DMS53 treated with DMSO at 0.1 percent for 48 hours (cell line): ENCODE results near the gene WSCD1.

ENCODE experiments used
- DNase-seq: peaks from one replicate; lab custom pipeline; 2025; ENCODE audit not compliant: unreplicated experiment; lab: John Stamatoyannopoulos, UW

WSCD1 gene

DNA sequence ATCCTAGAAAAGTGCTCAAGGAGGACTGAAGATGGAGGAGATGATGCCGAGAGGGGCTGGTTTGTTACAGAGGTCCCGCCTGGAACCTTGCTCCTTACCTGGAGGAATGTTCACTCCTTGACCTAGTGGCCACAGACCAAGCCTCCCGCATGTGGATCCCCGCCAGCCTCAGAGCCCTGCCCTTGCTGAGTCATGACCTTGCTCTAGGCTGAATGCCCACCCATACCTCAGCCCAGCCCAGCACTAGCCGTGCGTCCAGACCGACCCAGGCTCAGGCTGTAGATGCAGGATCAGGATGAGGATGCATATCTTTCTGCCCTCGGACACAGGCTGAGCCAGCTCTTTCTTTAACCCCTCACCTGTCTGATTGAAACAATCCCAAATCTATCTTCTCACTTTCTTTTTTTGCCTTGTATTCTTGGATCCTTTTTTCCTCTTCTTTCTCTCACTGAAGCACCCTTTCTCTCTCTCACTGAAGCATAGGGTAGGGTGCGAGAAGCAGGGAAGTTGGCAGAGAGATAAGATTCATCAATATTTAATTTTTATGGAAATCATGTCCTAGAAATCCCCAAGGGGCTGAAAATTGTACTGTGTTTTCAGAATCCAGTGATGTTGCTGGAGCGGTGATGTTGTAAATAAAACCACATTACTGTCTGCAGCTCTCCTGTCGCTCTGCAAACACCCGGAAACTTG lies 34.9 kb downstream of the WSCD1 start:
- no peak for DNase-seq

DNA sequence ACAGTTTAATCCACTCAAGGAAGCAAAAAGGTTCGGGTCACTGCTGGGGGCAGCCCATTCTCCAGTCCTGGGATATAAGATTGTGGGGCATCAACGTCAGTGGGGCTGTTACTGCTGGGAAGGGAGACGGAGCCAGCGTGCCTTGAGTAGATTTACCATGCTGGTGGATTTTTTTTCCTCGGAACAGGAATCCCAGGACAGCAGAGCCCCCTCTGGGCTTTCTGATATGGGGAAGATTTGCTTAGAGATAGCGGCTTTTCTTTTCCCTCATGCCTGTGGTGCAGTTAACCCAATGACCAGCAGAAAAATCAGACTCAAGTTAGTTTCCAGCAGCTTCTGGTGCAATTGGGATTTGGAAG lies 35.4 kb downstream of the WSCD1 start:
- DNase-seq, result no peak

DNA sequence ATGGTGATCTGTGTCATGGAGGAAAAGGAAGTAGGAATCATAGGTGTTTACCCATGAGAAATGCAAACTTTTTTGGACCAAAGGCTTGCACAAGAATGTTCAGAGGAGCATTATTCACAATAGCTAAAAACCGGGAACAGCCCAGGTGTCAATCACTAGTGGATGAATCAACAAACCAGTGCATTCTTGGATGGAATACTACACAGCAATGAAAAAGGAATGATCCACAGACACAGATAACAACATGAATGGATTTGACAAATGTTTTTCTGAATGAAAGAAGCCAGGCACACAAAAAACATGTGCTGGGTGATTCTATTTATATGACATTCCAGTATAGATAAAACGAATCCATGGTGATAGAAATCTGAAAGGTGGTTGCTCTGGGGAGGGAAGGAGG lies 36.0 kb downstream of the WSCD1 start:
- DNase-seq, result no peak

DNA sequence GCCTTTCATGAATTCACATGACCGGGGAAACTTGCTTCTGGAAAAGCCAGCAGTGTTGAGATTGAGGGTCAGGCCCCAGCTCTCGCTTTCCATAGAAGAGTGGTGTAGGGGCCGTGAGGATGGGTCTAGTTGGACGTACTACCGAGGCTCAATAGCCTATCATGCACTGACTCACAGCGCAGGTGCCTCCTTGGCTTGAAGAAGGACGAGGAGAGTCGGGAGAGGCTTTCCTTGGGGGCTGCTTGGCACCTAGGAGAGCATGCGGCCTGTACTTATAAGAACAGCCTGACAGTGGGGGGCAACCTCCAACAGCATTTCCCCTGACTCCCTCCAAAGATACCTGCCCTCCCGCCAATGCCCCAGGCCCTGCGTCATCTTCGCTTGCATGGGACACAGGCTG lies 37.6 kb downstream of the WSCD1 start:
- no peak for DNase-seq

DNA sequence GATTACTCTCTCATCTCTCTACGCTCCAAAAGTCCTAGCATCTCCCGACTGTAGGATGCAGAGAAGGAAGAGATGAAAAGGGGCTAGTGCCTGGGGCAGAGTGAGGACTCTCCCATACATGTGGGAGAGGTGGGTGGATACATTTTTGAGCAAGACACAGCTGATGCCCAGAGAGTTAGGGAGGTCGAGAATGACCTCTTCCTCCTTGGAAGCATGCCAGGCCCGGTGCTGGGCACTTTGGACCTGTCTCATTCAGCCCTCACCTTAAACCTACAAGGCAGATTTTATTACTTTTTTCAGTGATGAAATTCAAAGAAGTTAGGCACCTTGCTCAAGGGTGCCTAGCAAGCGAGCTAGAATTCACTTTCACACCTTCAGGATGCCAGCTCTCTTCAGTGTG lies 38.2 kb downstream of the WSCD1 start:
- no peak for DNase-seq

DNA sequence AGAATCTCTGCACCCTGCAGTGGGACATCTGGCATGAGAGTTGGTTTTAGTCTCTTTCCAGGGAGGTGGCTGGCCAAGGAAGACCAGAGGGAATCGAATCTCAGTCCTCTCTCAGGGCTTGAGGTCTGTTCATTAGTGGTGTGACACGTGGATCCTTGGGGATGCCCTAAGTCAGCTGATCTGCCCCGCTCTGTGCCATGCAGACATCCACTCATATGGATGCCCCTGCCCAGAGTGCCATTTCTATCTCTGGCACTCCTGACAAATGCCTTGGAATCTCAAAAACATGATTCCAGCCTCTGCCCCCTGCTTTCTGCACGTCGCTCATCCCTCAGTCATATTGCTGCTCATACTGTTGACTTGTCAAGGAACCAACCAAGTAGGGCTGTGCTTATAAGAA lies 38.8 kb downstream of the WSCD1 start:
- no peak for DNase-seq

DNA sequence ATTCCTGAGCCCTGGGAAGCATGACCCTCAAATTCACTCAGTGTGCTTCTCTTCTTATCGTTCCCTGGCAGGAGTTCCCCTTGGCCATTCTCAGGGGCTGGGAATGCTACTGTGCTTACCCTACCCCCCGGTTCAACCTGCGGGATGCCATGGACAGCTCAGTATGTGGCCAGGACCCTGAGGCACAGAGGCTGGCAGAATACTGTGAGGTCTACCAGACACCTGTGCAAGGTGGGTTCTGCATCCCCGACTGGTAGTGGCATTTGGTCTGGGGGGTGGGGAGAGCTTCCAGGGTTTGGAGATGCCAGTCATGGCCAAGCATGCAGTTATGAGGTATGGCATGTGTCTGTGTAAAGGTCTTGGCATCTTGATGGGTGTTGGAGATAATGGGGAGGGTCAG lies 39.4 kb downstream of the WSCD1 start:
- DNase-seq, result no peak

DNA sequence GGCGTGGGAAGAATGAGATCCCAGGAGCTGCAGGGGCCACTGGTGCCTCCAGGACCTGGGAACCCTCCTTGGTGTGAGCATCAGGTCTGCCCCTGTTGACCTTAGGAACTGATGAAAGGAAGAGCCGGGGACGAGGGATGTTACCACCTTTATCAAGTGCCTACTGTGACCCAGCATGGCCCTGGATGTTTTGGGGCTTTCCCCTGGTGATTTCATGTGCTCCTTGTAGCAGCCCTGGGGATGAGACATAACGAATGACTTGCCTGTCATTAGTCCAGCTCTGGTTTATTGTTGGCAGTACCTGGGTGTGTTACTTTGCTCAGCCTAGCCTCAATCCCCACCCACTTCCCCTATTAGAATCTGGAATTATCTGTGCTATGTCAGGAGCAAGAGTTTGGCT lies 39.9 kb downstream of the WSCD1 start:
- no peak for DNase-seq

DNA sequence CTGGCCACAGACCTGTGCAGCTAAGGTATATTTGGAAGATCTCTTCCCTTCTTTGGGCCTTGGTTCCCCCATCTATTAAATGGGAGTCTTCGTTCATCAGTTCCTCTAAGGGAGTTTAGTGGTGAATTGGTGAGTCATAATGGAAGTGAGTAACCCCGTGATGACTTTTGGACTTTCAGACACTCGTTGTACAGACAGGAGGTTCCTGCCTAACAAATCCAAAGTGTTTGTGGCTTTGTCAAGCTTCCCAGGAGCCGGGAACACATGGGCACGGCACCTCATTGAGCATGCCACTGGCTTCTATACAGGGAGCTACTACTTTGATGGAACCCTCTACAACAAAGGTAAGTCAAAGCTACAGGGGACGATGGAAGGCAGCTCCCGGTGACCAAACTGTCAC lies 40.4 kb downstream of the WSCD1 start:
- no peak for DNase-seq

DNA sequence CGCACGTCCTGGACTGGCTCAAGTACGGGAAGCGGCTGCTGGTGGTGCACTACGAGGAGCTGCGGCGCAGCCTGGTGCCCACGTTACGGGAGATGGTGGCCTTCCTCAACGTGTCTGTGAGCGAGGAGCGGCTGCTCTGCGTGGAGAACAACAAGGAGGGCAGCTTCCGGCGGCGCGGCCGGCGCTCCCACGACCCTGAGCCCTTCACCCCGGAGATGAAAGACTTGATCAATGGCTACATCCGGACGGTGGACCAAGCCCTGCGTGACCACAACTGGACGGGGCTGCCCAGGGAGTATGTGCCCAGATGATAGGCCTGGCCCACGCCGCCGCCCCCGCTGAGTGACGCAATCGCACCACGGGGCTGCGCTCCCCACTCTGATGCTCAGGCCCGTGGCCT lies 50.2 kb downstream of the WSCD1 start:
- no peak for DNase-seq

DNA sequence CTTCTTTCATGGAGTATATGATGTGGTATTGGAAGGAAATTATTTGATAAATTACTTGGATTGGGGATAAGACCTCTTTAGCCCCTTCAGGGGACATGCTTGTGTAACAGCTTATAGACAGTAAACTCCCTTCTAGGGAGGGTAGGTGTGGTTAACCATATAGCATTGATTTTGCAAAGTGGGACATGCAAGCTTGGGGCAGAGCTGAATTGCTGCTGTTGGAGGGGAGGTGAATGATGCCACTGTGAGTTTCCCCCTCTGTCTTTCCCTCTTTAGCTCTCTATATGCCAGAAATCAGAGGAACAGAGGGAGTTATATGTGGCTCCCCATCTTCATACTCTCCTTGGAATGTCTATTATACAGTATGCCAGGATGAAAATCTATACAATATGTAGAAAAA lies 54.7 kb downstream of the WSCD1 start:
- DNase-seq, result no peak

DNA sequence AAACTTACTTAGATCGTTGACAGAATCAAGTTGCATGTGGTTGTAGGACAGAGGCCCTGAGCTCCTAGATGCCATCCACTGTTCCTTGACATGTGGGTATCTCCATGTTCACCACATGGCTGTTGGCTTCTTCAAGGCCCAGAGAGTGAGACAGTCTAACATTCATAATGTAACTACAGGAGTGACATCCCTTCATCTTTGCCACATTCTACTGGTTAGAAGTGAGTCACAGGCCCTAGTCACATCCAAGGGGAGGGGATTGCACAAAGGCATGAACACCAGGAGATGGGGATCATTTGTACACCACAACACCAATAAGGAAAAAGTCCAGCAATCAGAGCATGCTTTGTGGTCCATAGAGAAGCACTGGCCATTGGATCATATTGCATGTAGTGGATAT lies 56.6 kb downstream of the WSCD1 start:
- DNase-seq, result no peak

DNA sequence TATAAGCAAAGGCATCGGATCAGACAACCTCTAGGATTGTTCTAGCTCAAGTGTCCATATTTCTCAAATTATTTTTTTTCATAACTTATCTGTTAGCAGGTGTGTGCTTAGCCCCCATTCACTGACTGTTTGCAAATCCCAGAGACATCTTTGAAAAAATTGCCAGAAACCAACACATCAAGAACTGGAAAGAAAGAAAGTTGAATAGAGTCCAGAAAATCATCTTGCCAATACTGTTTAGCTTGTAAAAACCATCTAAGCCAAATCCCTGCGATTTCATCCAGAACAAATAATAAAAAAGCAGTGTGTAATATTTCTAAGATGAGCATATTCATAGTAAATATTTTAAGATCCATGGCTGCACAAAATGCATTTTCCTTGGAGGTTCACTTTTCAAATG lies 64.5 kb downstream of the WSCD1 start:
- no peak for DNase-seq

DNA sequence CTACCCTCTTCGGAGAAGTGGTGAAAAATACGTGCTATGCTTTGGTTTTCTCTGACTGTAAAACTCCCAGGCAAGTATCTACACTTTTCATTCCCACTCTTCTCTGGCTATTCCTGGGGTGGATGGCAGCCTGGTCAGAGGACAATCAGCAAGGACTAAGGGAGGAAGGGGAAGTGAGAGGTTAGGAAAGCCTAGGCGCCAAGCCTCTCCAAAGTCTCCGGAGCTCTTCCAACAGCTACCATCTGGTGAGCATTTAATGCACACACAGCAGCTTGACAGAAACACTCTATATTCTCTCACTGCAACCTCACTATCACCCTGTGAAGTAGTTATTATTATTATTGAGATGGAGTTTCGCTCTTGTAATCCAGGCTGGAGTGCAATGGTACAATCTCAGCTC lies 65.1 kb downstream of the WSCD1 start:
- no peak for DNase-seq

DNA sequence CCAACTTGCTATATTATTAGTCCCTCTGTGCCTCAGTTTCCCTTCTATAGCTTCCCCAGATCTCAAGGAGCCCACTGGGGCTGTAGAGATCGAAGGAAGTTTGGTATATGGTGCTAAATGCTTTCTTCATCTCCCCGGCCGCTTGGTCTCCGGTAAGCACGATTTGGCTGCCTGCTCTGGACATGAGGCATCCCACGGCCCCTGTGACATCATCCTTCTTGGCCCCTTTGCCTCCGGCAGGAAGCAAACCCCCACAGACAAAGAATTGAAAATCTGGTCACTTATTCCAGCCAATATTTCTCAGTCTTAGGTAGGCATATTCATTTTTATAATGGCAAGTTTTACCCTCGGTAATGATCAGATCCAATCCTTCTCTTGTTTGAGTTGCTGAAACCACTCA lies 65.8 kb downstream of the WSCD1 start:
- no peak for DNase-seq

DNA sequence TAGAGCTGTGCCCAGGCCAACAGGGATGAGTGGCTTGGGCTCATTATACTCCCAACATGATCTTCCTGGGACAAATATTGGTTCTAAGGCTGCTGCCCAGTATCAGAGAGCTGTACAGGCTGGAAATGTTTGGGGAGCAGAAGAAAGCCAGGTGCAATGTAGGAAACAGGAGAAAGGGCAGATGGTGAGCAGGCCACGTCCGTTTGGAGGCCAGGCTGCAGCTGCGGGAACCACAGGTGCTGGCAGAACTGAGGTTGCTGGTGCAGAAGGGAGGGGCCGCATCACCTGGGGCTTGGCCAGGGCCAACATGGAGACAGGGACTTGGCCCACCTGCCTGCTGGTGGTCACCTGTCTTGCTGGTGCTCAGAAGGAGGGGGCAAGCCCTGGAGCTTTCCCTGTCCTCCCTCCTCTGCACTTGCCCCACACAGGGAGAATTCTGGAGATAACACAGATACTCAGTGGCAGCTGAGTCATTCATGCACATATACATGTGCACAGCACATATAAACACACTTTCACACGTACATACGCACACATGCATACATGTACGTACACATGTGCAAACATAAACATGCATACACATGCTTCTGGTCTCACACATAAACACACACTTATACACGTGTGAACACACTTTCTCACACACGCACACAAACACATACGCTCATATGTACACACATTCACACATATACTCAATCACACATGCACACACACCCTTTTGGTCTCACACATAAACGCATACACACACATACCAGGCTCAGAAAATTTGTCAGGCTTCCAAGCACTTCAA lies 67.7 kb downstream of the WSCD1 start:
- DNase-seq, result no peak

DNA sequence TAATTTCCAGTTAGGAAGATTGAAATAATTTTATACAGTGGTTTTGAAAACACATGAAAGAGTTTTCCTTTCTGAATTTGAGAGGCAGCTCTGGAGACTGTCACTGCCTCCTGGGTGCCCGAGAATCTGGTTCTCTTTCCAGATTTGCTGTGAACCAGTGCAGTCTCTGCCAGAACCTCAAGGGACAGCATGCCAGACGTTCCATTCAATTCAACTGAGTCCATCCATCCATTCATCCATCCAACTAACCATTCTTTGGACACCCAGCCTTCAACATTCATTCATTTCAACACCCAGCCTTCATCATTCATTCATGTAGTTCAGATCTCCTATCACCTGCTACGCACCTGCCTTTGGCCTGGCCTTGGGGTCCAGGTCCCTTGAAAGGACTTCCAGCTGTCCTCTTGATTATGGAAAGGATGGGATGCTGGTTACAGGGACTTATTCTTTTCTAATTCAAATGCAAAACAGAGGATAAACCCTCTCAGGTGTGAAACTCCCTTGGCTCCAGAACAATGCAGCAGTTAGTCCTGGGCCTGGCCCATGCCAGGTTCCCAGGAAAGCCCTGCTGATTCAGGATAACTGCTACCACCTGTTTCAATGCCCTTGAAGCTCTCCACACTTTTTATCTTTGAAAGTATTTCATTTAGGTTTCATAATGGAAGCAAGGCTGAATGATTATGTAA lies 68.7 kb downstream of the WSCD1 start:
- no peak for DNase-seq

DNA sequence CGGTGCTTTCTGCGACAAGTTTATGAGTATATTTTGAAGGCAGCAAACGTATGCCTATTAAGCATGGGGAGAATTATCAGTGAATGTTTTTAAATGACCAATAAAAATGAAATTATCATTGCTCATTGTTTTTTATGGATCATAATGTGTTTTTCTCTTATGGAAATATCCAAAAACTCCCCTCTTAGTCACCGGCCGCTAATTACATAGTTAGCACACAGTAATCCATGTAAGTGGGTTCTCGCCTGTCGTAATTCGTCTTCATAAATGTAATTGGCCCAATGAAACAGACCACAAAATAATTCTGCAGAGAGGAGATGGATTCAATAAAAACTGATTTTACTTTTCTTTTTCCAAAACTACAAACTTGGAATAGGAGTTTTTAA lies 69.3 kb downstream of the WSCD1 start:
- DNase-seq, result no peak

DNA sequence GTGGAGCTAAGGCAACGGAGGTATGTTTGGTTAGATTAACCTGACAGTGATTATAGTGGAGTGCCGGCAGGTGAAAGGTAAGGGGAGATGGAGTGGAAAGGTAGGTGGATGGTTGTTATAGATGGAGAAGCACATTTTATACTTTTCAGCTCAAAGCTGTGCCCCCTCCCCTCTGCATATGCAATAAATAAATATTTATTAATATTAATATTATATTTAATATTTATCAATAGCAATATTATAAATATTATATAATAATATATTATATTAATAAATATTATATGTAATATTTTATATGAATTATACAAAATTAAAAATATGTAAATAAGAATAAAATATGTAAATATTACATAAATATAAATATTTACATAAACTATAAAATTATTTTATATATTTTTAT lies 70.0 kb downstream of the WSCD1 start:
- no peak for DNase-seq

DNA sequence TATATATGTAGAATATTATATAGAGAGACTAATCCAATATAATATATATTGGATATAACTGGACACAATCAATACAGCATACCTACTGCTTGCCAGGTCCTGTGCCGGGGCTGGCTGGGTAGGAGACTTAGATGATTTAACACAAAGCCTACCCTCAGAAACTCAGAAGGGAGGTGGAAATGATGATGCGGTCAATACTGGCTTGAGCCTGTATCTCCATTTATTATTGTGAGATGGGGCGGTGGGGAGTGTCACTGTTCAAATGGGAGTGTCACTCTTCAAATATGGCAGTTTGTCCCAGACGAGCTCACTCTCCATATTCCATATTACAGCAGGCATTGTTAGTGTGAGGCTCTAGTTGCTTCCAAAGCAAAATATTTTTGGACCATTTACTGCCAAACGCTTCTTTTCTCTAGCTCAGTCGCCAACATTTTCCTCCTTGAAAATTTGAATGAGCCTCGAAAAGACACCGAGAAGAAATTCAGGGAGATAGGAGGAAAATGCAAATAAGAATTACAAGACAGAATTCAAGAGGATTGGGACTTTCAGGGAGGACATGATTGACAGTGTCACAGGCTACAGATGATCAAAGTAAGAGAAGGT lies 70.7 kb downstream of the WSCD1 start:
- no peak for DNase-seq

DNA sequence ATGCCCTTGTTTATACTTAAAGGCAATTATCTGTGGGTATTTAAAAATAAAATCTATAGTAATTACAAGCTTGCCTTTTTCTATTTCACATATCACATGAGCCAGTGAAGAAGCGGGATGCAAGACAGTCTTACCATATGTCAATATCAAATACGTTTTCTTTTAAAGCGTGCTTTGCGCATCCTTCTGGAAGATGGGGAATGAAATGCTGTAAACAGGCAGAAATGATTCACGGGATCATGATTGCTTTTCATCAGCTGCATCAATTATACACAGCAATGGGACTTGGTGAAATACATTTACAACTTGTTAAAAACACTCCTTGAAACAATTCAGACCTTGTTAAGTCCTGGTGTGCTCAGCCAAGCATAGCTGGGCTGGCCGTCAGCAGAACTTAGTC lies 72.5 kb downstream of the WSCD1 start:
- DNase-seq, result no peak

DNA sequence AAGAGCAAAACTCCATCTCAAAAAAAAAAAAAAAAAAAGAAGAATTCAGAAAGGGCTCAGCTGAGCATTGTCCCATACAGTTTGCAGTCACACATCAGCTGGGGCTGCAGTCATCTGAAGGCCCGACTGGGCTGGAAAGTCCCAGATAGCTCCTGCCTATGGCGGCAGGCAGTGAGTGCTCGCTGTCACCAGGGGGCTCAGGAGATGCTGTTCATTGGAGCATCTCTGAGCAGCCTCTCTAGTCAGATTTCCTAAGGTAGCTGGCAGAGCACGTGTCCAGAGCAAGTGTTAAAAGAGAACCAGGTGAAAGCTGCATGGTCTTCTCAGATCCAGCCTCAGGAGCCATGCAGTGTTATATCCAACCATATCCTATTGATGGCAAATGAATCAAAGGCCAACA lies 75.8 kb downstream of the WSCD1 start:
- DNase-seq, result no peak
